HepG2 (cell line): Measurements from ENCODE around the gene RAC3. TPM values are rescaled to one million over a fixed set of nuclear protein-coding genes. Genes with fewer than 3 reads are reported as not detected.

ENCODE experiments used
- ATF7 ChIP-seq, 2 experiments: fragments of 450-650 bp in 1 of 2; sonication (generic) in 1 of 2; formaldehyde crosslinking in 1 of 2; IDR thresholded peaks; 2 replicates each; pipeline versions ENCODE4 v1.4.0 to v1.6.1; 2016 to 2020; ENCODE audit warnings: antibody characterized with exemption in 1 of 2, mild to moderate bottlenecking in 1 of 2, missing genetic modification reagents in 1 of 2
- CEBPB ChIP-seq: IDR thresholded peaks from 2 replicates; pipeline ENCODE4 v1.6.1; 2011; ENCODE audit warnings: low read depth, low read length, improper control_type of control experiment, borderline replicate concordance
- ETV6 ChIP-seq: sonication (generic); formaldehyde crosslinking; conservative IDR thresholded peaks from 2 replicates; pipeline ENCODE4 v1.4.0; 2020; ENCODE audit warnings: missing genetic modification reagents
- FOXA3 ChIP-seq: IDR thresholded peaks from 2 replicates; pipeline ENCODE4 v1.6.1; 2016; ENCODE audit warnings: missing genetic modification reagents, missing compliant biosample characterization
- ISX ChIP-seq: sonication (generic); formaldehyde crosslinking; conservative IDR thresholded peaks from 2 replicates; pipeline ENCODE4 v1.5.0; 2020; ENCODE audit warnings: missing genetic modification reagents
- MLXIP ChIP-seq: sonication (generic); formaldehyde crosslinking; IDR thresholded peaks from 2 replicates; pipeline ENCODE4 v1.9.0; 2021; ENCODE audit warnings: missing genetic modification reagents, borderline replicate concordance
- MNT ChIP-seq: fragments of 450-650 bp; IDR thresholded peaks from 2 replicates; pipeline ENCODE4 v1.6.1; 2016
- NR2F6 ChIP-seq, 2 experiments: IDR thresholded peaks; 2 replicates each; pipeline ENCODE4 v1.6.1; 2016; ENCODE audit warnings: antibody characterized with exemption in 1 of 2, mild to moderate bottlenecking in 1 of 2
- SIN3B ChIP-seq: fragments of 150-350 bp; IDR thresholded peaks from 2 replicates; pipeline ENCODE4 v1.6.1; 2014; ENCODE audit warnings: low read length
- SIX1 ChIP-seq: sonication (generic); formaldehyde crosslinking; IDR thresholded peaks from 2 replicates; pipeline ENCODE4 v1.4.0; 2020; ENCODE audit warnings: missing genetic modification reagents, borderline replicate concordance
- ZIK1 ChIP-seq: sonication (generic); formaldehyde crosslinking; IDR thresholded peaks from 2 replicates; pipeline ENCODE4 v1.5.0; 2020; ENCODE audit warnings: mild to moderate bottlenecking, low read depth, missing genetic modification reagents, borderline replicate concordance
- ZNF20 ChIP-seq: sonication (generic); formaldehyde crosslinking; IDR thresholded peaks from 2 replicates; pipeline ENCODE4 v1.4.0; 2020; ENCODE audit warnings: mild to moderate bottlenecking, moderate library complexity, missing genetic modification reagents
- ZNF230 ChIP-seq: sonication (generic); formaldehyde crosslinking; IDR thresholded peaks from 2 replicates; pipeline ENCODE4 v1.4.0; 2020; ENCODE audit warnings: mild to moderate bottlenecking, missing genetic modification reagents
- ZNF367 ChIP-seq: sonication (generic); formaldehyde crosslinking; IDR thresholded peaks from 2 replicates; pipeline ENCODE4 v1.4.0; 2020; ENCODE audit warnings: missing genetic modification reagents, borderline replicate concordance
- ZNF549 ChIP-seq: sonication (generic); formaldehyde crosslinking; IDR thresholded peaks from 2 replicates; pipeline ENCODE4 v1.5.0; 2020; ENCODE audit warnings: missing genetic modification reagents
- polyA plus RNA-seq, 8 experiments: library from polyadenylated mRNA; depleted of rRNA in 3 of 8; stranded (reverse) in 7 of 8; unstranded in 1 of 8; fragments of >200 nt; fragmentation: Illumina TruSeq in 4 of 8; extraction: Trizol in 4 of 8; gene quantifications; 2 replicates each; pipeline versions ENCODE4 v1.2.1 to v1.2.3, GENCODE V29; 2011 to 2016; ENCODE audit warnings: low read depth in 4 of 8, missing spikeins in 1 of 8, mixed read lengths in 1 of 8; ENCODE audit not compliant: insufficient read depth in 1 of 8
- total RNA-seq, 5 experiments: library from RNA; depleted of rRNA; stranded (reverse); fragments of >200 nt; fragmentation: Illumina TruSeq; extraction: Trizol; gene quantifications; 2 replicates each; pipeline ENCODE4 v1.2.3, GENCODE V29; 2016; ENCODE audit warnings: low read depth in 1 of 5
- TF ChIP-seq, protein P1 (sequence below): sonication (generic); formaldehyde crosslinking; IDR thresholded peaks from 2 replicates; pipeline ENCODE4 v1.5.1; 2020; ENCODE audit warnings: mild to moderate bottlenecking, missing genetic modification reagents, moderate library complexity
- TF ChIP-seq, protein P2 (sequence below): sonication (generic); formaldehyde crosslinking; IDR thresholded peaks from 2 replicates; pipeline ENCODE4 v1.4.0; 2020; ENCODE audit warnings: mild to moderate bottlenecking, missing genetic modification reagents
- TF ChIP-seq, protein P3 (sequence below), 2 experiments: sonication (generic) in 1 of 2; formaldehyde crosslinking in 1 of 2; IDR thresholded peaks; 2 replicates each; pipeline versions ENCODE4 v1.4.0 to v1.6.1; 2018 to 2020; ENCODE audit warnings: missing genetic modification reagents in 2 of 2, borderline replicate concordance in 1 of 2, low read depth in 1 of 2, mild to moderate bottlenecking in 1 of 2, missing biosample characterization in 1 of 2
- TF ChIP-seq, protein P4 (sequence below): sonication (generic); formaldehyde crosslinking; IDR thresholded peaks from 2 replicates; pipeline ENCODE4 v1.8.0; 2022; ENCODE audit warnings: mild to moderate bottlenecking, missing genetic modification reagents, moderate library complexity

Gene RAC3
- total and polyA plus RNA-seq, 2 of the 13 experiments (the other 11 are each of a cell fraction or from before 2014, with no cell fraction given): 10.5 to 21.3 TPM

- TF ChIP-seq ETV6 (peak; percentile 84; the same call in 1 of the 2 replicates), CEBPB (no peak), MLXIP (no peak), ZNF20 (CRISPR knock-in tag) (no peak), SIX1 (CRISPR knock-in tag) (no peak), ZIK1 (CRISPR knock-in tag) (peak; percentile 93), NR2F6 (IDR thresholded peaks at IDR 0.05) (no peak), NR2F6 (CRISPR knock-in tag; IDR thresholded peaks at IDR 0.05) (0 out of 2 replicates have a peak, but pooled peaks have one; percentile 7), SIN3B (peak; percentile 38; the same call in 1 of the 2 replicates), ZNF549 (CRISPR knock-in tag) (no peak), ISX (CRISPR knock-in tag) (no peak; the same call in 1 of the 2 replicates), MNT (peak; percentile 29; the same call in 1 of the 2 replicates), ATF7 (IDR thresholded peaks at IDR 0.05) (no peak), ATF7 (CRISPR knock-in tag; IDR thresholded peaks at IDR 0.05) (no peak; the same call in 1 of the 2 replicates), ZNF367 (no peak), ZNF230 (peak; percentile 79; the same call in 1 of the 2 replicates), FOXA3 (CRISPR knock-in tag) (peak; percentile 22; the same call in 1 of the 2 replicates)
- TF ChIP-seq, protein P1, sequence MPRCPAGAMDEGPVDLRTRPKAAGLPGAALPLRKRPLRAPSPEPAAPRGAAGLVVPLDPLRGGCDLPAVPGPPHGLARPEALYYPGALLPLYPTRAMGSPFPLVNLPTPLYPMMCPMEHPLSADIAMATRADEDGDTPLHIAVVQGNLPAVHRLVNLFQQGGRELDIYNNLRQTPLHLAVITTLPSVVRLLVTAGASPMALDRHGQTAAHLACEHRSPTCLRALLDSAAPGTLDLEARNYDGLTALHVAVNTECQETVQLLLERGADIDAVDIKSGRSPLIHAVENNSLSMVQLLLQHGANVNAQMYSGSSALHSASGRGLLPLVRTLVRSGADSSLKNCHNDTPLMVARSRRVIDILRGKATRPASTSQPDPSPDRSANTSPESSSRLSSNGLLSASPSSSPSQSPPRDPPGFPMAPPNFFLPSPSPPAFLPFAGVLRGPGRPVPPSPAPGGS (CRISPR knock-in tag): peak; percentile 92
- TF ChIP-seq, protein P2, sequence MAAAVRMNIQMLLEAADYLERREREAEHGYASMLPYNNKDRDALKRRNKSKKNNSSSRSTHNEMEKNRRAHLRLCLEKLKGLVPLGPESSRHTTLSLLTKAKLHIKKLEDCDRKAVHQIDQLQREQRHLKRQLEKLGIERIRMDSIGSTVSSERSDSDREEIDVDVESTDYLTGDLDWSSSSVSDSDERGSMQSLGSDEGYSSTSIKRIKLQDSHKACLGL (CRISPR knock-in tag): peak; percentile 80
- TF ChIP-seq, protein P3, sequence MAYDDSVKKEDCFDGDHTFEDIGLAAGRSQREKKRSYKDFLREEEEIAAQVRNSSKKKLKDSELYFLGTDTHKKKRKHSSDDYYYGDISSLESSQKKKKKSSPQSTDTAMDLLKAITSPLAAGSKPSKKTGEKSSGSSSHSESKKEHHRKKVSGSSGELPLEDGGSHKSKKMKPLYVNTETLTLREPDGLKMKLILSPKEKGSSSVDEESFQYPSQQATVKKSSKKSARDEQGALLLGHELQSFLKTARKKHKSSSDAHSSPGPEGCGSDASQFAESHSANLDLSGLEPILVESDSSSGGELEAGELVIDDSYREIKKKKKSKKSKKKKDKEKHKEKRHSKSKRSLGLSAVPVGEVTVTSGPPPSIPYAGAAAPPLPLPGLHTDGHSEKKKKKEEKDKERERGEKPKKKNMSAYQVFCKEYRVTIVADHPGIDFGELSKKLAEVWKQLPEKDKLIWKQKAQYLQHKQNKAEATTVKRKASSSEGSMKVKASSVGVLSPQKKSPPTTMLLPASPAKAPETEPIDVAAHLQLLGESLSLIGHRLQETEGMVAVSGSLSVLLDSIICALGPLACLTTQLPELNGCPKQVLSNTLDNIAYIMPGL (CRISPR knock-in tag; IDR thresholded peaks at IDR 0.05; ENCODE audit: borderline replicate concordance in 1 of 2, low read depth in 1 of 2): peak; percentile 99
- TF ChIP-seq, protein P4, sequence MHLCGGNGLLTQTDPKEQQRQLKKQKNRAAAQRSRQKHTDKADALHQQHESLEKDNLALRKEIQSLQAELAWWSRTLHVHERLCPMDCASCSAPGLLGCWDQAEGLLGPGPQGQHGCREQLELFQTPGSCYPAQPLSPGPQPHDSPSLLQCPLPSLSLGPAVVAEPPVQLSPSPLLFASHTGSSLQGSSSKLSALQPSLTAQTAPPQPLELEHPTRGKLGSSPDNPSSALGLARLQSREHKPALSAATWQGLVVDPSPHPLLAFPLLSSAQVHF (CRISPR knock-in tag): no peak
Measured at GRCh38 chr17:82037092-82037888, 5.8 kb downstream of the RAC3 start, which contains the start of gene DCXR (continued).
